ENCODE measurements around the gene GRM1.
"Not testable (repeated sequence)": the region's sequence is repeated elsewhere in the genome, so short reads cannot be mapped to it uniquely, and the experiment has no call there.

The GRM1 gene

DNA sequence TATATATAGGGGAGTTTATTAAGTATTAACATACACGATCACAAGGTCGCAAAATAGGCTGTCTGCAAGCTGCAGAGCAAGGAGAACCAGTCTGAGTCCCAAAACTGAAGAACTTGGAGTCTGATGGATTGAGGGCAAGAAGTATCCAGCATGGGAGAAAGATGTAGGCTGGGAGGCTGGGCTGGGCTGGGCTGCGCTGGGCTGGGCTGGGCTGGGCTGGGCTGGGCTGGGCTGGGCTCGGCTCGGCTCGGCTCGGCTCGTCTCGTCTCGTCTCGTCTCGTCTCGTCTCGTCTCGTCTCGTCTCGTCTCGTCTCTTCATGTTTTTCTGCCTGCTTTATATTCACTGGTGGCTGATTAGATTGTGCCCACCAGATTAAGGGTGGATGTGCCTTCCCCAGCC is 238.6 kb downstream of the GRM1 start:
- in situ Hi-C loops (cut with MboI; ENCODE audit: low sequenced_read_pairs): no loop called here

DNA sequence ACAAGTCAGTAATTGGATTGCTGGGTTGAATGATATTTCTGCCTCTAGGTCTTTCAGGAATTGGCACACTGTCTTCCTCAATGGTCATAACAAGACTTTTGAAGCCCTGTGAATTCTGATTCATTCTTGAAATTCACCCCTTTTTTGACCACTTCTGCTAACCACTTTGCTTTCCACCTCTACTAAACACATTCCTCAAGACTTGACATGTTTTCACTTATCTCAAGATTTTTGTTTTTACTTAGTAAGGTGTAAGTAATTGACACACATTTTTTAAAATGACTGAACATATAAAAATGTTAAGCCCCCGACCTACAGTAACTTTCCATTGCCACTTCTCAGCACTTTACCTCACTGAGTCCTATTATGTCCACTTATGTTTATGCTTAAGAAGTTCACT is 239.1 kb downstream of the GRM1 start:
- in situ Hi-C loops (cut with MboI; ENCODE audit: low sequenced_read_pairs): no loop called here

DNA sequence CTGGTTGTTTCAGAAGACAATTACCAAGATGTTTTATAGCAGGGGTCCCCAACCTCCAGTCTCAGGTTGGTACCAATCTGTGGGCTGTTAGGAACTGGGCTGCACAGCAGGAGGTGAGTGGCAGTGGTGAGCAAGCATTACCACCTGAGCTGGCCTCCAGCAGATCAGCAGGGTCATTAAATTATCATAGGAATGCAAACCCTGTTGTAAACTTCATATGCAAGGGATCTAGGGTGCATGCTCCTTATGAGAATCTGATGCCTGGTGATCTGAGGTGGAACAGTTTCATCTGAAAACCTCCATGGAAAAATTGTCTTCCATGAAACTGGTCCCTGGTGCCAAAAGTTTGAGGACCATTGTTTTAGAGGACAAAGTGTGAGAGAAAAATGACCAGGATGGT is 240.6 kb downstream of the GRM1 start:
- in situ Hi-C loops (cut with MboI; ENCODE audit: low sequenced_read_pairs): no loop called here

DNA sequence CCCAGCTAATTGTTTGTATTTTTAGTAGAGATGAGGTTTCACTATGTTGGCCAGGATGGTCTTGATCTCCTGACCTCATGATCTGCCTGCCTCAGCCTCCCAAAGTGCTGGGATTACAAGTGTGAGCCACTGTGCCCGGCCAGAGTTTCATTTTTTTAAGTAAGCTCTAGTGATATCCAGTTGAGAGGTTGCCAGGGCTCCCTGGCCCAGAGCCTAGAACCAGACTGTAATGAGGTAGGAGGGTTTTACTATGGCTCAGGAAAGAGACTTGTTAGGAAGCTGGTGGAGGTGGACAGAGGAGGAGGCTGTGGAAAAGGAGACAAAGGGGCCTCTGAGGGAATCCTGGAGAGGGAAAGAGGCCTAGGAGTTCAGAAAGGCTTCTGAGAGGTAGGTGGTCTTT is 242.3 kb downstream of the GRM1 start:
- in situ Hi-C loops (cut with MboI; ENCODE audit: low sequenced_read_pairs): not testable (repeated sequence)

DNA sequence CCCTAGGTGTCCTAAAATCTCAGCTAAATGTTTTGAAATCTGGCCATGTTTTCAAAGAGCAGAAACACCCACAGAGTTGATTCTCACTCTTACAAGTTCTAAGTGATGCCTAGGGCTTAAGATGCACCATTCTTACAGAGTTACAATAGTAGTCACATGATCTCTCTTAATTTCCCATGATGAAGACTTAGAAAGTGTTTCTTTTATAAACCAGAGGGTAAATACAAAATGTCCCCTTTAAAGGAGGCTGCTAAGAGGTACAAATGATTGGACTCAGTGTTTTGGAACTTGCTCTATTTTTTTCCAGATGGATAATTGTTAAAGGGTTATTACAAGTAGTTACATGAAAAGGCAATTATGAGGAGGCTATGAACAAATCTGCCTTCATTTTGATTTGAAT is 244.6 kb downstream of the GRM1 start:
- in situ Hi-C loops (cut with MboI; ENCODE audit: low sequenced_read_pairs): no loop called here

DNA sequence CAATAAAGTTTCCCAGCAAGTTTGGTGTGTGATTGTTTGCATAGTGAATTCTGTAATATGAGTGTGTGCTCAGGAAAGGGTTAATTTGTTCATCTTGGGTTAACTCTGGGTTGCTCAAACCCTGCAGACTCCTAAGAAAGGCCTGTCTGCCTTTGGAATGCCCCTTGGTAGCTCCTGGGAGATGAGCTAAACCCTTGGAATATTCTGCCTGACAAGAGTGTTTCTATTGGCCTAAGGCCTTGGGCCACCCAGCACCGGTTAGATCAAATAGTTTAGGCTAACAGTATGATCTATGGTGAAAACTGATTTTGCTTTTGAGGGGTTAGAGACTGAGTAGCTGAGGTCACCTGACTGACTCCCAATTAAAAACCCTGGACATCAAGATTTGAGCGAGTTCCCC is 248.3 kb downstream of the GRM1 start:
- in situ Hi-C loops (cut with MboI; ENCODE audit: low sequenced_read_pairs): no loop called here

DNA sequence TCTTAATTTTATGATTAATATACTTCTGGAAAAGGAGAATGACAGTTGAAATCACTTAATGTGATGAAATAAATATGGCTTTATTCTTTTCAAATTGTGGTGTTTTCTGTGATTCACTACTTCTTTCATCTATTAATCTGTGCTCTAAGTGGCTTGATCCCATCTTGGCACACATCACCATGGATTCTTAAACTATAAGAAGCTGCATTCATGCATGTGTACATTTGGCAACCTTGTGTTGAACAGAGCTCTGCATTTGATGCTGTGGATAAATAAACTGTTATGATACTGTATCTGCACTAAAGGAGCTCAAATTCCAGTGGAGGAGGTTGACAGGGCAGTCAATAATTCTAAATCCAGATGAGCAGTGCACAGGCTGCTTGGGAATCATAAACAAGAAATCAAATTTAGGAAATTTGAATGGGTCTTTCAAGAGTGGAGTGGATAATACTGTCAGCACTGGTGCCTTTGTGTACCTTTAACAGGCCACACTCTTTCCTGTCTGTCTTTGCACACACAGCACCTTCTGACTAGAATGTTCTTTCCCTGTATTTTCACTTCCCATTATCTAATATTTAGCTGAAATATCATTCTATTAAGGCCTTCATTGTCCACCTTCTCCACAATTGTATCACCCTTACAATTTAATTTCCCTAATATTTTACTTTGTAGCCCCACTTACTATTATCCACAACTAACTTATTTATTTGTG is 252.9 kb downstream of the GRM1 start:
- in situ Hi-C loops (cut with MboI; ENCODE audit: low sequenced_read_pairs): no loop called here

DNA sequence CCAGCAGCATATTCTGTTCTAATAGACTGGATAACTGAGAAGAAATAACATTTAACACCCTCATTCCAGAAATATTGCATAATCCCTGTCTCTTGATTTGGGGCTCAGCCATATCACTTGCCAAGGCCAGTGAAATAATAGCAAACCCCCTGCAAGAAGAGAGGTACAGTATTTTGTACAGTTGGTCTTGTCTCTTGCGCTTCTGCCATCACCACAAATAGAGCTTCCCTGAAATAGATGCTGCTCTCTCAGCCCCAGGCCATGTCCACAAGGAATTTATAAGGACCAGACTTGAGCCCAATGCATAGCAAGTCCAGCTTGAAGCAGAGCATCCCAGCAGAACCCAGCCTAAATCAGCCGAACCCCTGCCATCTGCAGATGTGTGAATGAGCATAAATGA is 254.0 kb downstream of the GRM1 start:
- in situ Hi-C loops (cut with MboI; ENCODE audit: low sequenced_read_pairs): no loop called here

DNA sequence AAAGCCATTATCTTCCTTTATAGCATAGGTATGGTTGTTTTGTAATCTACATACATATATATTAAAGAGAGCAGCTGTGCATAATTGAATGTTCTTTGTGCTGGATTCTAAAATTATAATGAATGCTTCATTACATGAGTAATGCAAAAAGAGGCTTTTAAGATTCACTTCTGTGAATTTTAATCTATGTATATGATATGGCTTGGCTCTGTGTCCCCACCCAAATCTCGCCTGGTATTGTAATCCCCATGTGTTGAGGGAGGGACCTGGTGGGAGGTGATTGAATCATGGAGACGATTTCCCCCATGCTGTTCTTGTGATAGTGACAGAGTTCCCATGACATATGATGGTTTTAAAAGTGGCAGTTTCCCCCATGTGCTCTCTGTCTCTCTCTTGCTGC is 255.4 kb downstream of the GRM1 start:
- in situ Hi-C loops (cut with MboI; ENCODE audit: low sequenced_read_pairs): no loop called here

DNA sequence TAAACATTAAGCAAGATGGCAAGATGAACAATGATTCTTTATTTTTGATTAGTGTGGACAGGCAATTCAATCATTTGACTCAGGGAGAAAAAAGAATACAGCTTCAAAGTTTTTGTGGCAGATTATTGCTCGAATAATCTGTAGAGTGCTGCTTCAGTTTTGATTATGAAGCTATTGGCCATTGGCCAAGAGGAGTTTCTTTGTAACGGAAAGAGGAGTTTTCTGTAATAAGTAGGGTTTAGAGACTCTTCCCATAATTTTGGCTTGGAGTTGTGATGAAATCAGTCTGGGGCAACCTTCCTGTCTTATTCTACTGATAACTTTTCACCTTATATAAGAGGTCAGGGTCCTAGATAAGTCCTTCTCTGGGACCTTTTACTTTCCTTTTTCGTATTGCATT is 258.1 kb downstream of the GRM1 start:
- in situ Hi-C loops (cut with MboI; ENCODE audit: low sequenced_read_pairs): no loop called here

DNA sequence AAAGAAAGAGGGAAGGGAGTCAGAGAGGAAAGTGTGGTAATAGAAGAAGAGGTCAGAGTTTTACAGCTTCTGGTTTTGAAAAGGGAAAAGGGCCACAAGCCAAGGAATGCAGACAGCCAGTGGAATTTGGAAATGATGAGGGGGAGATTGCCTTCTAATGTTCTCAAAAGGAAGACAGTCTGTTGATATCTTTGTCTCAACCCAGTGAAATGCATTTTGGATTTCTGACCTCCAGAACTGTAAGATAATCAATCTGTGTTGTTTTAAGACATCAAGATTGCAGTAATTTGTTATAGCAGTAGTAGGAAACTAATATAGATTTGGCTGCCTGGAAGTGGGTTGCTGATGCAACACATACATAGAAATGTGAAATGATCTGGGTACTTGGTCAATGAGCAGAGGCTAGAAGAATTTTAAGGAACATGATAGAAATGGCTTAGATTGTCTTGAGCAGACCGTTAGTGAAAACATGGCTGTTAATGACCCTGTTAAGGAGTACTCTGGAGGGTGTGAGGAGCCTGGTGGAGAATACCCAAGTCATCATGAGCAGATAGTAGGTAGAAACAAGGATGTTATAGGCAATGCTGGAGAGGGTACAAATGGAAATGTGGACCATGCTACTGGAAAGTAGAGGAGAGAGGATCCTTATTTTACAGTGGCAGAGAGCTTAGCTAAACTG is 259.0 kb downstream of the GRM1 start:
- in situ Hi-C loops (cut with MboI; ENCODE audit: low sequenced_read_pairs): no loop called here

DNA sequence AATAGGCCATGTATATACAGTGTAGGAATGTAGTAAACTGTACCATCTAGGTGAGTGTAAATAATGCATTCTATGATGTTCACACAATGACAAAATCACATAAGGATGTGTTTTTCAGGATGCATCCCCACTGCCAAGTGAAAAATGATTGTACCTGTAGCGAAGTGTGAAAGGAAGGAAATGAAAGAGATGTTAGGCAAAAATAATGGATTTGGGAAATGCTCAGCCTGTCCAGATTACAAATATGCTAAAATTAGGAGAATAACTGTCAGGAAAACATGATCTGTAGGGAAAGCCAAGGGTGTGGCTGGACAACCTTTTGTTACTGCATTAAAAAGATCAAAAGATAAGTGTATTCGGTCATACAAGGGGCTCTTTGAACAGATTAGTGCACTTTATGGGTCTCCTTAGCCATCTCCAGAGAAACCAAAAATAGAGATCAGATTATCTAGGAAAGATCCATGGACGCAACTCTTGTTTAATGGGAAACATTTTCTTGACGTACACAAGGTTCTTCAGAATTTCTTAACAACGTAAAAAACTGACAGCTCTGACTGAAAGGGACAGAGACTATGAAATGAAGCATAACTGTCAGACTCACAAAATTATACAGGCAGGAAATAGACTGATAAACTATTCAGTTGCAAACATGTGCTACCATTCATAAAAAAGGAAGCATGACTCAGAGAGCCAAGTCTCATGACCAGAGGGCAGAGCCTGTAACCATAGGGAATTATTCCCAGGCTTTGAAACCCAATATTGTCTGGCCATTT is 261.1 kb downstream of the GRM1 start:
- in situ Hi-C loops (cut with MboI; ENCODE audit: low sequenced_read_pairs): no loop called here

DNA sequence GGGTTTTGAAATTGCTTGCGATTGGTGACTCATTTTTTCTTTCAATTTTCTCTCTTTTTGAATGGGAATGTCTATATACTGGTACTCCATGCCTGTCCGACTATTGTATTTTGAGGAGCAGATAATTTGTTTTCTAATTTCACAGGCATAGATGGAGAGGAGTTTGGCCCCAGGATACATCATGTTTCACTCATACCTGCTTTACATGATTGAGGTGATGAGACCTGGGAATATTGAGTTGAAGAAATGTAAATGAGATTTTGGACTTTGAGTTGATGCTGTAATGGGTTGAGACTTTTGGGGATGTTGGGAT is 261.7 kb downstream of the GRM1 start:
- in situ Hi-C loops (cut with MboI; ENCODE audit: low sequenced_read_pairs): no loop called here

DNA sequence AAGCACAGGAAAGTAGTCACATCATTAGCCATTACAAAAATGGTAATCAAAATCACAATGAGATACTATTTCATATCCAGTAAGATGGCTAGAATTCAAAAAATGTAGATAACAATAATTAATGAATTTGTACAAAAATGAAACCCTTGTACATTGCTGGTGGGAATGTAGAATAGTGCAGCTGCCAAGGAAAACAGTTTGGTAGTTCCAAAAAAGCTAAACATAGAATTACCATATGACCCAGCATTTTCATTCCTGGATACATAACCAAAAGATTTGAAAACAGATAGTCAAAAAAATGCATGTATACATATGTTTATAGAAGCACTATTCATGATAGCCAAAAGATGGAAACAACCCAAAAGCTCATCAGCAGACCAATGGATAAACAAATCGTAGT is 263.6 kb downstream of the GRM1 start:
- in situ Hi-C loops (cut with MboI; ENCODE audit: low sequenced_read_pairs): no loop called here

DNA sequence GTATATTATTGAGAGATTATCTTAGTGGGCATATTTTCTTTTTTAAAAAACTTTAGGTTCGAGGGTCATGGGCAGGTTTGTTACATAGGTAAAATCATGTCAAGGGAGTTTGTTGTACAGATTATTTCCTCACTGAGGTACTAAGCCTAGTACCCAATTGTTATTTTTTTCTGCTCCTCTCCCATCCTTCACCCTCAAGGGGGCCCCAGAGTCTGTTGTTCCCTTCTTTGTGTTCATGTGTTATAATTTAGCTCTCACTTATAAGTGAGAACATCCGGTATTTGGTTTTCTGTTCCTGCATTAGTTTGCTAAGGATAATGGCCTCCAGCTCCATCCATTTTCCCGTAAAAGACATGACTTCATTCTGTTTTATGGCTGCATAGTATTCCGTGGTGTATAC is 266.8 kb downstream of the GRM1 start:
- in situ Hi-C loops (cut with MboI; ENCODE audit: low sequenced_read_pairs): no loop called here

DNA sequence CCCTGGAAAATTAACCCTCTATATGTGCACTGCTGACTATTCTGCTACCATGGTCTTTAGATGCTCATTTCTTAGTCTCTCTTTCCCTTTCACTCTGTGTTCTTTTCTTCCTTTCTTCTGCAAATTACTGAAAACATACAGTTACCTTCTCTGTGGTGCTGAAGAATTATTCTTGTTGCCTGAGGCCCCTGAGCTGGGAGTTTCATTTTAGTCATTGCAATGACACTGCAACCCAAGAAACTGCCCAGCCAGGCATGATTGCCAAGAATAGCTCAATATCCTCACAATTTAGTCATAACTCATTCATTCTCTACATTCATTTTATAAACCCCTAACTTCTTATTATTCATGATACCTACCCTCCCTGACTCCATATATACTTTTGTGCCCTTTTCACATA is 269.0 kb downstream of the GRM1 start:
- in situ Hi-C loops (cut with MboI; ENCODE audit: low sequenced_read_pairs): no loop called here

DNA sequence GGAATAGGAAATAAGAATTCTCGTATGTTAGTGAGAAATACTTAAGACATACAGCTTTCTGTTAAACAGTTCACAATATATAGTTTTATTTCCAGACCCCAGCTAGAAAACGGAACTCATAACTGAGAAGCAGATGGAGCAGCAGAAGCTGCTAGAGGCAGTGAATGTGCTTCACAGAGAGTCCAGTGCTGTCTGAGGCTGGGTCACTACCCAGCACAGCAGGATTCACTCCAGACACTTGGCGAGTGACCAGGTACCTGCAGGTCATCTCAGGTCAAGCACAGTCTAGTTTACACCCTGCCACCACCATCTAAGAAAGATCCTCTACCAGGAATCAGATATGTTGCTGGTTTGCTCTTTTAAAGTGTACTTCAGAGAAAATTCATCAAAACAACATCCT is 271.7 kb downstream of the GRM1 start:
- in situ Hi-C loops (cut with MboI; ENCODE audit: low sequenced_read_pairs): no loop called here

DNA sequence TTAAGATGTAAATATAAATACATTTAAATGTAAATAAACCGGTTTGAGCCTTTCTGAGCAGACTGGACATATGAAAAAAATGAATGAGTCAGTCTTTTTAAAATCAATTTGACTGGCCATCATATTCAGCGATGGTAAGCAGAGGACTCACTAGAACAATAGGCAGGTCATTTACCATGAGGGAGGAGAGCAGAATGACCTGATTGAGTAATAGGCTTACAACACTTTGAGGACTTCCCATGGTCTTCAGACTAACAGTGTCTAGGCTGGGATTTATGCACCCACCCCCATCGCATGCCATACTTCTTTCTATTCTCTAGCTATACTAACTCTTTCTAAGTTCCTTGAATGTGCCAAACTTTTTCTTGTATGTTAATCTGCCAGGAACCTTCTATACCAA is 272.9 kb downstream of the GRM1 start:
- in situ Hi-C loops (cut with MboI; ENCODE audit: low sequenced_read_pairs): no loop called here

DNA sequence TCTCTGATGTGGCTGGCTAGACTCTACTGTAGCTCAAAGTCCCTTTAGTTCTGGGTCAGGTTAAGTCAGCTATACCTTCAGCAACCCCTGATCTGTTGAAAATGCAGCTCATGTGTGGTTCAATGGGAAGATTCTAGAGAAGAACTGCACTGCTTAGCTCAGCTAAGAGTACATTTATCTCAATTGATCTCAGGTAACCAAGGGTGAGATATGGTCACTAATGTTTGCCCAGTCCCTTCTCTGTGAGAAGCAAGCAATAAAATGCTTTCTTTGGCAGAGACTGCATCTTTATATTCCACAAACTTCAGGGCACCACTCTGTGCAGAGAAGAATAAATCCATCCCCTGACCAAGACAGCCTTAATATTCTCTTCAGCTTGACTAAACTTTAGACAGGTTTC is 274.1 kb downstream of the GRM1 start:
- in situ Hi-C loops (cut with MboI; ENCODE audit: low sequenced_read_pairs): no loop called here

DNA sequence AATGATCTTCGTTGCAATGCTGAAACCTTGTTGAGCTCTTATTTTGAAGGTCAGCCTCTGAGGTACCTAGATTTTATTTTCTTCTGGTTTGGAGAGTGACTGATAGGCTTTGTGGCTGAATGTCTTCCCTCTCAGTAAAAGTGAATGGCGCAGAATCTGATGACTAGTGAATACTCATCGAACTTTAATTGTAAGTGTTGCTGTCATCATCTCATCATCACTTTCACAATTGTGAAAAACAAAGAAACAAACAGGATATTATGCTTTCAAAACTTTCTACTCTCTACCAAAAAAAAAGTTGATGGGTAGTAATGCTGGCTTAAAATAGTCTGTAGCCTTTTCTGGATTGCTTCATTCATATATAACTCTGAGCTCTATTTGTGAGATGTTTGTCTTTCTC is 275.3 kb downstream of the GRM1 start:
- in situ Hi-C loops (cut with MboI; ENCODE audit: low sequenced_read_pairs): no loop called here

DNA sequence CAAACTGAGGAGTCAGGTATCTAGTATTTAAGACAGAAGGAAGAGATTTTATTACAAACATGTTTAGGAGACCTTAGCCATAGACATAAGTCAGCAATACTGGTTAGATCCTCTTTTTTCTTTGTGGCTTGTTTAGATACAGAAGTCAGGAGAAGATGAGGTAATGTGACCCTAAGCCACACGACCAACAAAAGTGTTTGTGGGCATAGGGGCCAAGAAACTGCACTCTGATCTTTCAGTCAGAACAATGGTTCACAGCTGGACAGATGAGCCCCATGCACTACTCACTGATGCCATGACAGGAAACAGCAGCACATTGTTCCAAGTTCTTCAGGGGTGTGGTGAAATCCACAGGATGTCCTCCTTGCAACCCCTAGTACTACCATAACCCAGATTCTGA is 276.2 kb downstream of the GRM1 start:
- in situ Hi-C loops (cut with MboI; ENCODE audit: low sequenced_read_pairs): no loop called here

DNA sequence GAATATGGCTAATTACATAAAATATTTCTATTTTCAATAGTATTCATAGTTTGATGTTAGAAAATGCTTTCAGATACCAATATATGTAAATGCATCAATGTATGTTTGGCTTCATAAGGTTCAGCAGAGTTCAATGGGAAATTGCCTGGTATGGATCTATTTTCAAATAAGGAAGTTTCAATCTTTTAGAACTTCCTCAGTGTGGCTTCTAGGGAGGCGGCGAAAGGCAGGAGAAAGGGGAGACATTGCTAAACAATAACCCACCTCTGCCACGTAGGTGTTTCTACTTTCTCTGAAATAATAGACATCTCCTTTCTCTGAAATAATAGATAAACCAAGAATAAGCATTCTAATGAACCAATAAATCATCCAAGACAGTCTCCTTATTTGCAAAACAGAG is 277.1 kb downstream of the GRM1 start:
- in situ Hi-C loops (cut with MboI; ENCODE audit: low sequenced_read_pairs): no loop called here

Data from HL-60/S4 treated with retinoic acid at 250 ng/mL for 4 days and 3 days (cell line).